GM12874 (cell line): ENCODE results near the gene ACOT8.

Experiments used
- CTCF ChIP-seq: IDR thresholded peaks from 2 replicates; pipeline ENCODE4 v1.5.1; 2011; ENCODE audit warnings: low read depth, mild to moderate bottlenecking, control low read depth, low read length, moderate library complexity; ENCODE audit not compliant: insufficient read depth

The ACOT8 gene

GRCh38 chr20:45857114-45857881, at the start of gene ACOT8, which contains the start of gene ZSWIM3:
TSS of gene ACOT8 (minus strand) at chr20:45857392. CDS start at chr20:45857315, 77 bp downstream.
TSS of gene ZSWIM3 (plus strand) at chr20:45857614. CDS start at chr20:45857826, 212 bp downstream.
- no peak for TF ChIP-seq CTCF

- TF ChIP-seq CTCF = no peak
Measured at GRCh38 chr20:45905505-45906079, 48.4 kb upstream of the ACOT8 start.

- no peak for TF ChIP-seq CTCF
Measured at GRCh38 chr20:45904583-45905504, 47.7 kb upstream of the ACOT8 start.

- no peak for TF ChIP-seq CTCF
Measured at GRCh38 chr20:45902199-45902701, 45.1 kb upstream of the ACOT8 start.

- no peak for TF ChIP-seq CTCF
Measured at GRCh38 chr20:45899046-45899835, 42.0 kb upstream of the ACOT8 start.

- TF ChIP-seq CTCF = no peak
Measured at GRCh38 chr20:45898285-45898684, 41.1 kb upstream of the ACOT8 start.

GRCh38 chr20:45897692-45898091, 40.5 kb upstream of the ACOT8 start:
- no peak for TF ChIP-seq CTCF
